RWPE1 (cell line): ENCODE measurements around the gene IGFBP1.

Experiments used
- CTCF ChIA-PET: fragments of 350-600 bp; sonication (Branson Sonifier 250); formaldehyde crosslinking; extraction: SDS; loops from one replicate; lab custom pipeline; 2021; lab: Yijun Ruan, JAX
- POLR2A ChIA-PET: fragments of 400-600 bp; formaldehyde crosslinking; extraction: SDS; loops from one replicate; lab custom pipeline; 2020; ENCODE audit warnings: antibody characterized with exemption; ENCODE audit not compliant: low non-redundant PET; lab: Yijun Ruan, JAX
- DNase-seq: peaks from one replicate; pipeline ENCODE4 v3.0.0; 2012; ENCODE audit warnings: low spot score
- H3K27ac ChIP-seq: fragments of 450-650 bp; 2 replicates; pipeline ENCODE4 v1.5.1; 2017
- TF ChIP-seq, protein P1 (sequence below): fragments of 450-650 bp; conservative IDR thresholded peaks from 2 replicates; pipeline ENCODE4 v1.5.1; 2017; ENCODE audit warnings: low read depth, mild to moderate bottlenecking

IGFBP1 gene

DNA sequence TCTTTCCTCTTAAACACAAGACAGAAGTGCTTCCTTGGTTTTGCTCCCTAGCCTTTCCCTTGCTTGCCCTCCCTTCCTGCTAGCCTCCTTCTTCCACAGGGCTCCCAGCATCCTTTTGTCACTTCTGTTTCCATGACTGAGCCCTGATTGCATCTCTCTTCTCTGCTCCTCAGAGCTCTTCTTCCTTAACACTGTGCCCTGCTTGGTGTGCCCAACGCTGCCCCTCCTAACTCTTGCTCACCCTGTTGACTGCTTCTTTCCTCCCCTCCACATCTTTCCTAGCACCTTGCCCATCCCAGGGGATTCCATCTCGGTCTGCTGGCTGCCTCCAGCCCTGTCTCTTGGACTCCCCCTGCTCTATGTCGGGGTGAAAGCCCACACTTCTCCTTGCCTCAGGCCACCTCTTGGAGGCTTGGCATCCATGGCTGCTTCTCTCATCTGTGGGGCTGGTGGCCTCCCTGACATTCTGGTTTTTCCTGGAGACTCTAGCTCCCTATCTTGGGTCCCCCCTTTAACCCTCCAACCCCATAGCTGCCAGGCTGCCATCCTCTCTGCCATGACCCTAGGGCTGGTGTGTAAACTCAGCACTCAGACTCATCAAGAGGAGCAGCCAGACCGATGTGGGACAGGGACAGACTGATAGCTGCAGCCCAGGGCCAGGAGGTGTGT is 5.8 kb downstream of the IGFBP1 start:
- ChIA-PET CTCF (interaction anchor here (0.6 kb wide), 1 partner anchor 8 kb away, joined by 3 read pairs; no protein-coding TSS in a partner anchor), POLR2A (no interaction called here)
- TF ChIP-seq, protein P1, sequence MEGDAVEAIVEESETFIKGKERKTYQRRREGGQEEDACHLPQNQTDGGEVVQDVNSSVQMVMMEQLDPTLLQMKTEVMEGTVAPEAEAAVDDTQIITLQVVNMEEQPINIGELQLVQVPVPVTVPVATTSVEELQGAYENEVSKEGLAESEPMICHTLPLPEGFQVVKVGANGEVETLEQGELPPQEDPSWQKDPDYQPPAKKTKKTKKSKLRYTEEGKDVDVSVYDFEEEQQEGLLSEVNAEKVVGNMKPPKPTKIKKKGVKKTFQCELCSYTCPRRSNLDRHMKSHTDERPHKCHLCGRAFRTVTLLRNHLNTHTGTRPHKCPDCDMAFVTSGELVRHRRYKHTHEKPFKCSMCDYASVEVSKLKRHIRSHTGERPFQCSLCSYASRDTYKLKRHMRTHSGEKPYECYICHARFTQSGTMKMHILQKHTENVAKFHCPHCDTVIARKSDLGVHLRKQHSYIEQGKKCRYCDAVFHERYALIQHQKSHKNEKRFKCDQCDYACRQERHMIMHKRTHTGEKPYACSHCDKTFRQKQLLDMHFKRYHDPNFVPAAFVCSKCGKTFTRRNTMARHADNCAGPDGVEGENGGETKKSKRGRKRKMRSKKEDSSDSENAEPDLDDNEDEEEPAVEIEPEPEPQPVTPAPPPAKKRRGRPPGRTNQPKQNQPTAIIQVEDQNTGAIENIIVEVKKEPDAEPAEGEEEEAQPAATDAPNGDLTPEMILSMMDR: no peak
- no peak for DNase-seq
- no peak overlapping the region for H3K27ac ChIP-seq

DNA sequence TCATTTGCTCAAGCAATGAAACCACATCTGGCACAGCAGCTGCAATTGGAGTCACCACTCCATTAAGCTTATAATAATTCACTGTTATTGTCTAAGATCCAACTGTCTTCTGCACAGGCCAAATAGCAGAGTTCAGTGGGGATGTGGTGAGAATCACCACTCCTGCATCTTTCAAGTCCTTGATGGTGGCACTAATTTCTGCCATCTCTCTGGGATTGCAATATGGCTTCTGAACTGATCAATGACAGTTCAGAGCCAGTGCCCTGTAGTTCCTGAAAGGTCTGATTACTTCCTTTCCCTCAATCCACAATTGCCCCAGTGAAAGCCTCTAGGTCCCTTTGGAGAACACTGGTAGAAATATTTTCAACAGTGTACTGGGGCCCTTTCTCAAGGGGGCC is 6.4 kb downstream of the IGFBP1 start:
- ChIA-PET POLR2A (no interaction called here), CTCF (no interaction called here)
- TF ChIP-seq, protein P1: no peak
- no peak for DNase-seq
- H3K27ac ChIP-seq: no peak overlapping the region

DNA sequence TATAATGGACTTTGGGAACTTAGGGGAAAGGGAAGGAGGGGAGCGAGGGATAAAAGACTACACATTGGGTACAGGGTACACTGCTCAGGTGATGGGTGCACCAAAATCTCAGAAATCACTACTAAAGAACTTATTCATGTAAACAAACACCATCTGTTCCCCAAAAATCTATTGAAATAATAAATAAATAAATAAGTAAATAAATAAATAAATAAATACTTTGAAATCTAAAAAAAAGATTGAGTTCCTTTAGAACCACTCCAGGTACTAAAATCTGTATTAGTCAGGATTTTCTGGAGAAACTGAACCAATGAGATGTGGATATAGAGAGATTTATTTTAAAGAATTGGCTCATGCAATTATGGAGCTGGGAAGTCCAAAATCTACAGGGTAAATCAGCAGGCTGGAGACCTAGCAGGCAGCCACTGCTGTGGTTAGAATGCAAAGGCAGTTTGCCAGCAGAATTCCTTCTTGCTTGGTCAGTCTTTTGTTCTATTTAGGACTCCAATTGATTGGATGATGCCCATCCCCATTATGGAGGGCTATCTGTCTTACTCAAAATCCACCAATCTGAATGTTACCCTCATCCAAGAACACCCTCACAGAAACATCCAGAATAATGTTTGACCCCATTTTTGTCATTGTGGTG is 8.9 kb downstream of the IGFBP1 start:
- TF ChIP-seq, protein P1: no peak
- no peak for DNase-seq
- ChIA-PET POLR2A (no interaction called here), CTCF (no interaction called here)
- H3K27ac ChIP-seq: no peak overlapping the region

- no peak overlapping the region for H3K27ac ChIP-seq
- no peak for DNase-seq
- ChIA-PET POLR2A (no interaction called here), CTCF (interaction anchor here (0.6 kb wide), 1 partner anchor 550 kb away, joined by 3 read pairs; no protein-coding TSS in a partner anchor)
- TF ChIP-seq, protein P1: no peak
Measured at GRCh38 chr7:45898222-45898621, 9.9 kb downstream of the IGFBP1 start.

DNA sequence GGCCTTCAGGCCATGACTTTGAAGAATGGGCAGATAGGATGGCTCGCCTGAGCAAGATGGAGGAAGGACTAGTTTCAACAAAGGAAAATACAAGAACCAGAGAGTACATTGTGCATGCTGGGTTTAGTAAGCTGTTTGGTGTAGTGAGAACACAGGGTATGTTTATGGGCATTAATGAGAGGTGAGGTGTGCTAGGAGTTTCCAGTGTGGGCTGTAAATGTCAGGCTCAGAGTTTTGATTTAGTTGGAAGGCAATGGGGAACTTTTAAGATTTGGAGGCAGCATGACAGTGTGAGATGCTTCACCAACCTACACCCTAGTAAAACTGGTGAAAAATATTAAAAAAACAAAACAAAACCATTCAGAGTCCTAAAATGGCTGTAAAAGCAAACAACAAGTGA is 13.3 kb downstream of the IGFBP1 start:
- POLR2A ChIA-PET: no interaction called here
- no peak for DNase-seq
- CTCF ChIA-PET: interaction anchor here (0.6 to 0.7 kb wide), 2 partner anchors 95 to 1353 kb away, joined by 3 read pairs; no protein-coding TSS in a partner anchor

DNA sequence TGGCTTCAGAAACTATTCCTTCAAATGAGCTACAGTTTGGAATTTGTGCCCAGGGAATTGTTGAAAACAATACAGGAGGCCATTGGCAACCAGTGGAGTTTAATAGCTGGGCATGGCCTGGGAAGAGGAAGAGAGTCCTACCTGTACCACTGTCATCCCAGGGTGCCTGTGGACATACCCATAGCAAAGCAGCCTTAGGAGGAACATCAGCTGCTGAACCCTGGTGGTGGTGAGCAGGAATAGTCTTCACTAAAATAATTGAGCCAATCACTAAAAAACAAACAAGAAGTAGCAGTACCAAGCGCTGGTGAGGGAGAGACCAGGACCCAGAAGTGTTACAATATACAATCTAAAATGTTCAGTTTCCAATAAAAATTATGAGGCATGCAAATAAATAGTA is 14.5 kb downstream of the IGFBP1 start:
- no peak for DNase-seq
- POLR2A ChIA-PET: no interaction called here
- CTCF ChIA-PET: interaction anchor here (0.5 kb wide), 1 partner anchor 12 kb away, joined by 4 read pairs; no protein-coding TSS in a partner anchor
- TF ChIP-seq, protein P1: no peak
- H3K27ac ChIP-seq: no peak overlapping the region

More for the DNA sequence above, 13.3 kb downstream of the IGFBP1 start:
- TF ChIP-seq, protein P1: no peak
- H3K27ac ChIP-seq: no peak overlapping the region
